Breast epithelium (tissue), 4 donors: ENCODE data around the gene PCBP4. TPM values are rescaled to one million over a fixed set of nuclear protein-coding genes. Genes with fewer than 3 reads are reported as not detected.

Experiments used
- DNase-seq, 2 donors: peaks; one replicate each; pipeline ENCODE4 v3.0.0-alpha.2; 2019; ENCODE audit warnings: low spot score in 2 of 2
- H3K27ac ChIP-seq, 2 donors: fragments of 200-600 bp; sonication (generic) in 1 of 2; one replicate each; pipeline ENCODE4 v1.5.1; 2016 to 2019; ENCODE audit warnings: mild to moderate bottlenecking in 1 of 2
- H3K27me3 ChIP-seq, 2 donors: fragments of 200-600 bp; sonication (generic) in 1 of 2; one replicate each; pipeline versions ENCODE4 v1.5.1 to v1.6.0; 2017 to 2019; ENCODE audit warnings: control low read depth in 1 of 2, mild to moderate bottlenecking in 1 of 2
- H3K36me3 ChIP-seq: fragments of 200-600 bp; one replicate; pipeline ENCODE4 v1.5.1; 2019
- H3K4me1 ChIP-seq, 2 donors: fragments of 200-600 bp; sonication (generic); one replicate each; pipeline ENCODE4 v1.5.1; 2016 to 2019; ENCODE audit warnings: control low read depth in 1 of 2
- H3K4me3 ChIP-seq, 3 donors: fragments of 200-600 bp; sonication (generic); 1 replicate in 2 of 3; 2 replicates in 1 of 3; pipeline ENCODE4 v1.5.1; 2016 to 2019; ENCODE audit warnings: mild to moderate bottlenecking in 3 of 3, moderate library complexity in 2 of 3
- H3K9me3 ChIP-seq, 2 donors: fragments of 200-600 bp; sonication (generic) in 1 of 2; one replicate each; pipeline ENCODE4 v1.5.1; 2016 to 2019; ENCODE audit warnings: control low read depth in 1 of 2
- POLR2A ChIP-seq: fragments of 450-650 bp; IDR thresholded peaks from one replicate; pipeline ENCODE4 v1.6.1; 2016; ENCODE audit warnings: antibody characterized with exemption, mild to moderate bottlenecking, moderate library complexity
- POLR2AphosphoS5 ChIP-seq, 3 donors: sonication (generic); formaldehyde crosslinking; IDR thresholded peaks; one replicate each; pipeline ENCODE4 v1.6.1; 2017; ENCODE audit warnings: antibody characterized with exemption in 3 of 3
- intact Hi-C: fragments of 100-400 bp; cut with DNase I; formaldehyde crosslinking; loops from one replicate; pipeline ENCODE4 v1.15.1; 2023; ENCODE audit warnings: low total_unique reads
- total RNA-seq, 3 donors: library from RNA; depleted of rRNA; stranded (reverse); fragments of >200 nt; gene quantifications; one replicate each; pipeline ENCODE4 v1.1.0, GENCODE V29; 2016
- TF ChIP-seq, protein P1 (sequence below), 3 donors: fragments of 450-650 bp; IDR thresholded peaks; one replicate each; pipeline ENCODE4 v1.5.1; 2016 to 2017; ENCODE audit warnings: antibody characterized with exemption in 3 of 3, mild to moderate bottlenecking in 3 of 3, moderate library complexity in 3 of 3

PCBP4 gene
- total RNA-seq, 3 donors from 2014 or later, result 36.2 to 51.8 (median 51.2) TPM

DNA sequence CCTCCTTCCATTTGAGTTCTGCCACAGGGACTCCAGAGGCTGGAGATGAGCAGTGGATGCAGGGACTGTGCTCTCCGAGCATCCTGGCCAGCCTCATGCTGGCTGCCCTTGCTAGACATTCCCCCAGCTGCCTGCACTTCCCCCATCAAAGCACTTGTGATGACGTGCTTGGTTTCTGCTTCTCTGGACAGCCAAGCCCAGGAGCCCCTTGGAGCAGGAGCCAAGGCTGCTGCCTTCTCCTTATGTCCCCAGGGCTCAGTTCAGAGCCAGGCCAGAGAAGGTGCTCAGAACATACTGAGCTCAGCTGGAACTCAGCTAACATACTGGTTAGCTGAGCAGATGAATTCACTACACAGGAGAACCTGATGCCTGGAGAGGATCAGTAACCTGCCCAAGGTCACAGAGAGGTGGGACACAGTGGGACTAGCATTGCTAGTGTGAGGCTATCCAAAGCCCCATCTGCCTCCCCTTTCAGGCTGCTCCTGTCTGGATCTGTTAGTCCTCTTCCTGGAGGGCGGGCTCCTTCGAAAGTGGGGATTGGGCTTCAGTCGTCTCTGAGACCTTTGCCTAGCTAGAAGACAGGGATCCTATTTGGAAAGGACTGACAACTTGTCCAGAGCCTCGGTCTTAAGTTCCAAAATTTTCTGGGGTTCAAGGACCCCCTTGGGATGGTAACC lies 4.3 kb downstream of the PCBP4 start:
- Histone ChIP-seq H3K27ac (no peak overlapping the region), H3K9me3 (no peaks in the 10 kb centered on the region), H3K4me1 (peaks cover 8 to 14% of the 10 kb centered on the region in 2 donors), H3K27me3 (no peaks in the 10 kb centered on the region), H3K36me3 (no peaks in the 10 kb centered on the region), H3K4me3 (no peak overlapping the region)
- no peak for DNase-seq
- TF ChIP-seq POLR2A (no peak), POLR2AphosphoS5 (IDR thresholded peaks at IDR 0.05) (no peak)
- TF ChIP-seq, protein P1, sequence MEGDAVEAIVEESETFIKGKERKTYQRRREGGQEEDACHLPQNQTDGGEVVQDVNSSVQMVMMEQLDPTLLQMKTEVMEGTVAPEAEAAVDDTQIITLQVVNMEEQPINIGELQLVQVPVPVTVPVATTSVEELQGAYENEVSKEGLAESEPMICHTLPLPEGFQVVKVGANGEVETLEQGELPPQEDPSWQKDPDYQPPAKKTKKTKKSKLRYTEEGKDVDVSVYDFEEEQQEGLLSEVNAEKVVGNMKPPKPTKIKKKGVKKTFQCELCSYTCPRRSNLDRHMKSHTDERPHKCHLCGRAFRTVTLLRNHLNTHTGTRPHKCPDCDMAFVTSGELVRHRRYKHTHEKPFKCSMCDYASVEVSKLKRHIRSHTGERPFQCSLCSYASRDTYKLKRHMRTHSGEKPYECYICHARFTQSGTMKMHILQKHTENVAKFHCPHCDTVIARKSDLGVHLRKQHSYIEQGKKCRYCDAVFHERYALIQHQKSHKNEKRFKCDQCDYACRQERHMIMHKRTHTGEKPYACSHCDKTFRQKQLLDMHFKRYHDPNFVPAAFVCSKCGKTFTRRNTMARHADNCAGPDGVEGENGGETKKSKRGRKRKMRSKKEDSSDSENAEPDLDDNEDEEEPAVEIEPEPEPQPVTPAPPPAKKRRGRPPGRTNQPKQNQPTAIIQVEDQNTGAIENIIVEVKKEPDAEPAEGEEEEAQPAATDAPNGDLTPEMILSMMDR (IDR thresholded peaks at IDR 0.05), result no peak
- intact Hi-C loops, result loop anchor here (5.0 kb wide), 1 partner anchor 259 kb away; no protein-coding TSS in a partner anchor

DNA sequence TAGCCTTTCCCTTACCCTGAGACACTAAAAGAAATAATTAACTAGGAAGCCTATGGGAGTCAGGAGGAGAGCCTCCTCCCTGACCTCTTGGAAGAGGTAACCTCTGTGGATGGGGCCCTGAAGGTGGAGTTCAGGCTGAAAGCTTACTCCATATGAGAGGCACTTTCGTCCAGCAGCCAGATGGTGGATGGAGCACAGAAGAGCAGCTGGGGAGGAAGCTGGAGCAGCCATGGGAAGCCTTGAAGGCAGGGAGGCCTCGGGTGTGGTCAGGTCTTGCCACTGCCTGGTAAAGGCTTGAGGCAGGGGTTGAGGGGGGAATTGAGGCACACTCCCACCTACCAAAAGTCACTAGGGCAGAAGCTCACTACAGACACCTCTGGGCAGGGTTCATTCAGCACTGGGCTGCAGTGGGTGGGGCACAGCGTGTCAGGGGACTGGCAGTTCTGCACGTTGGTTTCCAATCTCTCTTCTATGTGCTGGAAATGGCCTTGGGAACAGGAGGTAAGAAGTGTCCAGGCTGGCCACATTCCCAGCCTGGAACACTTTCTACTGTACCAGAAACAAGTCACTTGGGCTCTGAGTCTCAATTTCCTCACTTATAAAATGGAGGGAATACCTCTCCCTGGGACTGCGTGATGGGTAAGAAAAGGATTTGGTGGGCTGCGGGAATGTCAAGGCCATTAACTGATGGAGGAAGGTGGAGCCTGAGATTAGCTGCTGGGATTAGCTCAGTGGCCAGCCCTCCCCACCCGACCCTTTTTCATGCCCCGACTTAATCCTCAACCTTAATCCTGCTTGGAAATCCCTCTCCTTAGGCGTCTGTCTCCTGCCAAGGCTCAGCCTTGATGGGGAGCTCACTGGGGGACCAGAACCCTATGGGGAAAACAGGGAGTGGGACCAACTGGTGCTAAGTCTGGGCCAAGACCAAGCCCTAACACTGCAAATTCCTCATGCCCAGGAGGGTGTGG lies 5.4 kb downstream of the PCBP4 start:
- intact Hi-C loops, result loop anchor here (5.0 kb wide), 1 partner anchor 260 kb away; no protein-coding TSS in a partner anchor
- Histone ChIP-seq H3K27me3 (no peaks in the 10 kb centered on the region), H3K36me3 (no peaks in the 10 kb centered on the region), H3K4me1 (peaks cover 8 to 11% of the 10 kb centered on the region in 2 donors), H3K27ac (no peak overlapping the region), H3K9me3 (no peaks in the 10 kb centered on the region), H3K4me3 (no peak overlapping the region)
- DNase-seq, result no peak
- TF ChIP-seq, protein P1 (IDR thresholded peaks at IDR 0.05), result no peak
- no peak for TF ChIP-seq POLR2AphosphoS5 (IDR thresholded peaks at IDR 0.05)

DNA sequence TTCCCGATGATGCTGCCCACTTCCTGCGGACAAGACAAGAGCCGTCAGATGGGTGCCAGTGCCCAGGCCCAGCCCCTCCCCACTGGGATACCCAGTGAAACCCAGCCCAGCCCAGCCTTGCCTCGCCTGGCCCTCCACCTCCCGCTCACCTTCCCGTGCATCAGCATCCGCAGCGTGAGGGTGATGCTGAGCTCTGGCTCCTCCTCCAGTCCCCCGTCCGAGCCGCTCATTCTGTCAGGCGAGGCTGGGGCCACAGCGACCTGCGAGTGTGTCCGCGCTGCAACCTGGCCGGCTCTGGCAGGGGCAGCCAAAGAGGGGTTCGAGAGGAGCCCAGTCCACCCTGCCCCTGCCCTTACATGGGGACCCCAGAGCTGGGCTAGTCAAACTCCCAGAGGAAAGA lies 6.2 kb downstream of the PCBP4 start:
- no peak for DNase-seq
- intact Hi-C loops, result loop anchor here (5.0 kb wide), 1 partner anchor 261 kb away; no protein-coding TSS in a partner anchor
- H3K9me3 ChIP-seq, result no peaks in the 10 kb centered on the region
- H3K36me3 ChIP-seq, result no peaks in the 10 kb centered on the region
- TF ChIP-seq POLR2AphosphoS5 (IDR thresholded peaks at IDR 0.05) (no peak), POLR2A (no peak)
- TF ChIP-seq, protein P1 (IDR thresholded peaks at IDR 0.05), result no peak
- H3K4me3 ChIP-seq, result no peak overlapping the region
- no peak overlapping the region for H3K27ac ChIP-seq
- no peaks in the 10 kb centered on the region for H3K27me3 ChIP-seq
- H3K4me1 ChIP-seq, result peaks cover 2 to 4% of the 10 kb centered on the region in 2 donors

DNA sequence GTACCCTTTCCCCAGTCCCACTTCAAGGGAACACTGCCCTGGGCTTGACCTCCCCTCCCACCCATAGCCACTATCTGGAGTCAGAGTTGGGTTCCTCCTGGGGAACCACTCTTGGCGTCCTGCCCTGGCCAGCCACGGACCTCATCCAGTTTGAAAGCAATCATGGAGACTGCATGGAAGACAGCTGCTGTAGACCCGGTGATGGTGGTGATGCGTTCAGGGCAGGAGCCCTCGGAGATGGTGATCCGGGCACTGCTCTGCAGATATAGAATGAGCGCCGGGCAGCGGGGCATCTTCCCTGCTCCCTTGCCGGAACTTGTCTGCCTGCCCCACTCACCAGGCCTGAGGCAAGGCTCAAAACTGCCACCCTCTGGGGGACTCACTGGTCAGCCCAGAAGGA lies 6.9 kb downstream of the PCBP4 start:
- H3K4me1 ChIP-seq, result peaks cover 0 to 3% of the 10 kb centered on the region in 2 donors
- no peak for TF ChIP-seq POLR2AphosphoS5 (IDR thresholded peaks at IDR 0.05)
- no peak for TF ChIP-seq POLR2A
- TF ChIP-seq, protein P1 (IDR thresholded peaks at IDR 0.05), result no peak

More for the DNA sequence above, 6.9 kb downstream of the PCBP4 start:
- H3K4me3 ChIP-seq, result no peak overlapping the region
- H3K36me3 ChIP-seq, result no peaks in the 10 kb centered on the region
- no peak for DNase-seq
- no peaks in the 10 kb centered on the region for H3K9me3 ChIP-seq
- no peaks in the 10 kb centered on the region for H3K27me3 ChIP-seq
- no peak overlapping the region for H3K27ac ChIP-seq
- intact Hi-C loops, result loop anchor here (5.0 kb wide), 1 partner anchor 262 kb away; no protein-coding TSS in a partner anchor
